NCI-H2196 treated with DMSO at 0.1 percent for 48 hours (cell line): Measurements from ENCODE around the gene RXRB.

Source experiments
- DNase-seq: peaks from one replicate; lab custom pipeline; 2025; ENCODE audit not compliant: unreplicated experiment; lab: John Stamatoyannopoulos, UW

The RXRB gene

GRCh38 chr6:33177552-33178446 is 22.7 kb downstream of the RXRB start:
- DNase-seq: no peak

- DNase-seq: no peak
Observed at GRCh38 chr6:33176906-33177305, 23.6 kb downstream of the RXRB start.

- DNase-seq: no peak
Observed at GRCh38 chr6:33175436-33176069, 24.9 kb downstream of the RXRB start.

GRCh38 chr6:33174784-33175183 is 25.7 kb downstream of the RXRB start:
- no peak for DNase-seq

GRCh38 chr6:33173535-33174180 is 26.8 kb downstream of the RXRB start:
- no peak for DNase-seq

- no peak for DNase-seq
Observed at GRCh38 chr6:33172688-33173534, 27.6 kb downstream of the RXRB start.

- DNase-seq: no peak
Observed at GRCh38 chr6:33171880-33172687, 28.4 kb downstream of the RXRB start.

GRCh38 chr6:33171016-33171879 is 29.2 kb downstream of the RXRB start:
- DNase-seq: no peak

GRCh38 chr6:33170176-33171015 is 30.1 kb downstream of the RXRB start:
- no peak for DNase-seq

- DNase-seq: no peak
Observed at GRCh38 chr6:33169291-33170175, 30.9 kb downstream of the RXRB start.

GRCh38 chr6:33168639-33169038 is 31.8 kb downstream of the RXRB start:
- no peak for DNase-seq

GRCh38 chr6:33168284-33168601 is 32.2 kb downstream of the RXRB start:
- no peak for DNase-seq

- DNase-seq: no peak
Observed at GRCh38 chr6:33167374-33168283, 32.8 kb downstream of the RXRB start.

- DNase-seq: no peak
Observed at GRCh38 chr6:33166811-33167210, 33.7 kb downstream of the RXRB start.

- no peak for DNase-seq
Observed at GRCh38 chr6:33166363-33166762, 34.1 kb downstream of the RXRB start.

- DNase-seq: no peak
Observed at GRCh38 chr6:33165581-33166258, 34.7 kb downstream of the RXRB start.
